ENCODE measurements around the gene CD300A.

GRCh38 chr17:74443516-74444296 is 22.7 kb upstream of the CD300A start:
- TF ChIP-seq CTCF (IDR thresholded peaks at IDR 0.05) (no peak), POLR2A (IDR thresholded peaks at IDR 0.05) (no peak)

Data from body of pancreas (tissue), 4 donors.